Upper lobe of left lung (tissue), 4 donors: ENCODE results near the gene KCND2.

Experiments used
- EP300 ChIP-seq, 4 donors: sonication (generic); formaldehyde crosslinking; IDR thresholded peaks; one replicate each; pipeline ENCODE4 v1.5.1; 2017; ENCODE audit warnings: antibody characterized with exemption in 4 of 4, control low read depth in 2 of 4
- POLR2AphosphoS5 ChIP-seq, 2 donors: sonication (generic); formaldehyde crosslinking; IDR thresholded peaks; one replicate each; pipeline ENCODE4 v1.5.1; 2017; ENCODE audit warnings: antibody characterized with exemption in 2 of 2
- TF ChIP-seq, protein P1 (sequence below), 6 experiments: fragments of 450-650 bp in 4 of 6; fragments of 200-600 bp in 2 of 6; sonication (generic) in 2 of 6; IDR thresholded peaks; one replicate each; pipeline ENCODE4 v1.5.1; 2016 to 2019; ENCODE audit warnings: antibody characterized with exemption in 6 of 6

DNA sequence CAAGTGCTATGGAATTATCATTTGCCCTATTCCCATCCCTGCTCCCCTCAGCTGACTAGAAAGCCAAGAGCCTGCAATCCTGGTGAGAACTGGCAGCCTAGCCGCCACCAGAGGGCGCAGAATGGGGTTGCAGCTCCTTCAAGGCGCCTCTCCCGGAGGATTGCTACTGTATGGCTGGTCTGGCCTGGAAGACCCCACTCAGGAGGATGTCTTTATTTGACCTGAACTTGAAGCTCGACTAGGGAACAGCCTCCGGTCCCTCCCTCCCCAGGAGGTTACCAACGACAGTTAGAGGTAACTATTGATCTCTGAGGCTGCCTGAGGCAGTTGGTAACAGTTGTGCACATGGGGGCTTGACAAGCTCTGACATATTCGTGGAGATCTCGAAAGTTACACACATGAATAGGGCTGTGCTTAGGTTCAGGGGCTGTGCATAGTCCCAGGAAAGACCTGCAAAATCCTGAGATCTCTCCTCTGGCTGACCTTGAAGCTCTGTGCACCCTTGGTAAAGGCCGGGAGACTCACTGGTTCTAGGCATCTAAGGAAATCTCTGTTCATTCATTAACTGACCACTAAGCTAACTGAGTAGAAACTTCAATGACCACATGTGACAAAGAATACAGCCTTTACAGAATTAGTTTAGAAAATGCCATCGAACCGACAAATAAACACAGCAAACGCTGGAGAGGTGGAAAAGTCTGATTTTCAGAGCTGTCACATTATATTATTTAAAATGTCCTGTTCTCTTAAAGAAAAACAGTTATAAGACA, 519.3 kb downstream of the KCND2 start:
- TF ChIP-seq POLR2AphosphoS5 (IDR thresholded peaks at IDR 0.05) (no peak), EP300 (IDR thresholded peaks at IDR 0.05) (no peak)
- TF ChIP-seq, protein P1, sequence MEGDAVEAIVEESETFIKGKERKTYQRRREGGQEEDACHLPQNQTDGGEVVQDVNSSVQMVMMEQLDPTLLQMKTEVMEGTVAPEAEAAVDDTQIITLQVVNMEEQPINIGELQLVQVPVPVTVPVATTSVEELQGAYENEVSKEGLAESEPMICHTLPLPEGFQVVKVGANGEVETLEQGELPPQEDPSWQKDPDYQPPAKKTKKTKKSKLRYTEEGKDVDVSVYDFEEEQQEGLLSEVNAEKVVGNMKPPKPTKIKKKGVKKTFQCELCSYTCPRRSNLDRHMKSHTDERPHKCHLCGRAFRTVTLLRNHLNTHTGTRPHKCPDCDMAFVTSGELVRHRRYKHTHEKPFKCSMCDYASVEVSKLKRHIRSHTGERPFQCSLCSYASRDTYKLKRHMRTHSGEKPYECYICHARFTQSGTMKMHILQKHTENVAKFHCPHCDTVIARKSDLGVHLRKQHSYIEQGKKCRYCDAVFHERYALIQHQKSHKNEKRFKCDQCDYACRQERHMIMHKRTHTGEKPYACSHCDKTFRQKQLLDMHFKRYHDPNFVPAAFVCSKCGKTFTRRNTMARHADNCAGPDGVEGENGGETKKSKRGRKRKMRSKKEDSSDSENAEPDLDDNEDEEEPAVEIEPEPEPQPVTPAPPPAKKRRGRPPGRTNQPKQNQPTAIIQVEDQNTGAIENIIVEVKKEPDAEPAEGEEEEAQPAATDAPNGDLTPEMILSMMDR (IDR thresholded peaks at IDR 0.05), result peak; percentile 63 to 80 (median 74)
